ENCODE measurements around the gene FAM216A.

DNA sequence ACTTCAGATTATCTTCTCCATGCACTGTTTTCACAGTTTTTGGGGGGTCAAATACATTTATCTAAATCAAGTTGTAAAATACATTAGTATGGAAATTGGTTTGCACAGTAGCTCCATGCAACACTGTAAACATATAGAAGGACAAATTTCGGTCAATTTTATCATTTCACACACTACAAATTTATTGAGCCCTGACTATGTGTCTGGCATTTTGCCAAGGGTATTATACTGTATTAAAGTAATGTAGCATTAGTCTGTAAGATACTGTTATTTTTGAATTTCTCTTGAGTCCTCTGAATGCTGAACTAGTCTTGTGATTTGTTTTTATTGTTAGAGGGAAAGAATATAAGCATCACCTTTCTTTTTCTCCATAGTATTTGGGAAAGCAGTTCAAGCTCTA lies 34.8 kb downstream of the FAM216A start:
- TF ChIP-seq, protein P1, sequence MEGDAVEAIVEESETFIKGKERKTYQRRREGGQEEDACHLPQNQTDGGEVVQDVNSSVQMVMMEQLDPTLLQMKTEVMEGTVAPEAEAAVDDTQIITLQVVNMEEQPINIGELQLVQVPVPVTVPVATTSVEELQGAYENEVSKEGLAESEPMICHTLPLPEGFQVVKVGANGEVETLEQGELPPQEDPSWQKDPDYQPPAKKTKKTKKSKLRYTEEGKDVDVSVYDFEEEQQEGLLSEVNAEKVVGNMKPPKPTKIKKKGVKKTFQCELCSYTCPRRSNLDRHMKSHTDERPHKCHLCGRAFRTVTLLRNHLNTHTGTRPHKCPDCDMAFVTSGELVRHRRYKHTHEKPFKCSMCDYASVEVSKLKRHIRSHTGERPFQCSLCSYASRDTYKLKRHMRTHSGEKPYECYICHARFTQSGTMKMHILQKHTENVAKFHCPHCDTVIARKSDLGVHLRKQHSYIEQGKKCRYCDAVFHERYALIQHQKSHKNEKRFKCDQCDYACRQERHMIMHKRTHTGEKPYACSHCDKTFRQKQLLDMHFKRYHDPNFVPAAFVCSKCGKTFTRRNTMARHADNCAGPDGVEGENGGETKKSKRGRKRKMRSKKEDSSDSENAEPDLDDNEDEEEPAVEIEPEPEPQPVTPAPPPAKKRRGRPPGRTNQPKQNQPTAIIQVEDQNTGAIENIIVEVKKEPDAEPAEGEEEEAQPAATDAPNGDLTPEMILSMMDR (IDR thresholded peaks at IDR 0.05; ENCODE audit: insufficient read depth, low read length, poor library complexity, severe bottlenecking), result no peak
- no peak for TF ChIP-seq EZH2phosphoT487 (conservative IDR thresholded peaks at IDR 0.05; ENCODE audit: low read length)
